ENCODE measurements around the gene ZNF197.
"Not testable (repeated sequence)": the region's sequence is repeated elsewhere in the genome, so short reads cannot be mapped to it uniquely, and the experiment has no call there.

The ZNF197 gene

GRCh38 chr3:44666346-44666745 lies 41.5 kb downstream of the ZNF197 start:
- TF ChIP-seq, protein P1, sequence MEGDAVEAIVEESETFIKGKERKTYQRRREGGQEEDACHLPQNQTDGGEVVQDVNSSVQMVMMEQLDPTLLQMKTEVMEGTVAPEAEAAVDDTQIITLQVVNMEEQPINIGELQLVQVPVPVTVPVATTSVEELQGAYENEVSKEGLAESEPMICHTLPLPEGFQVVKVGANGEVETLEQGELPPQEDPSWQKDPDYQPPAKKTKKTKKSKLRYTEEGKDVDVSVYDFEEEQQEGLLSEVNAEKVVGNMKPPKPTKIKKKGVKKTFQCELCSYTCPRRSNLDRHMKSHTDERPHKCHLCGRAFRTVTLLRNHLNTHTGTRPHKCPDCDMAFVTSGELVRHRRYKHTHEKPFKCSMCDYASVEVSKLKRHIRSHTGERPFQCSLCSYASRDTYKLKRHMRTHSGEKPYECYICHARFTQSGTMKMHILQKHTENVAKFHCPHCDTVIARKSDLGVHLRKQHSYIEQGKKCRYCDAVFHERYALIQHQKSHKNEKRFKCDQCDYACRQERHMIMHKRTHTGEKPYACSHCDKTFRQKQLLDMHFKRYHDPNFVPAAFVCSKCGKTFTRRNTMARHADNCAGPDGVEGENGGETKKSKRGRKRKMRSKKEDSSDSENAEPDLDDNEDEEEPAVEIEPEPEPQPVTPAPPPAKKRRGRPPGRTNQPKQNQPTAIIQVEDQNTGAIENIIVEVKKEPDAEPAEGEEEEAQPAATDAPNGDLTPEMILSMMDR (IDR thresholded peaks at IDR 0.05; ENCODE audit: low read depth, low read length) = no peak
- DNase-seq (ENCODE audit: extremely low read depth, low read depth) = no peak

- DNase-seq (ENCODE audit: extremely low read depth, low read depth) = no peak
- TF ChIP-seq, protein P1 (IDR thresholded peaks at IDR 0.05; ENCODE audit: low read depth, low read length) = no peak
These were observed 44.9 kb downstream of the ZNF197 start for GRCh38 chr3:44669760-44670159.

DNA sequence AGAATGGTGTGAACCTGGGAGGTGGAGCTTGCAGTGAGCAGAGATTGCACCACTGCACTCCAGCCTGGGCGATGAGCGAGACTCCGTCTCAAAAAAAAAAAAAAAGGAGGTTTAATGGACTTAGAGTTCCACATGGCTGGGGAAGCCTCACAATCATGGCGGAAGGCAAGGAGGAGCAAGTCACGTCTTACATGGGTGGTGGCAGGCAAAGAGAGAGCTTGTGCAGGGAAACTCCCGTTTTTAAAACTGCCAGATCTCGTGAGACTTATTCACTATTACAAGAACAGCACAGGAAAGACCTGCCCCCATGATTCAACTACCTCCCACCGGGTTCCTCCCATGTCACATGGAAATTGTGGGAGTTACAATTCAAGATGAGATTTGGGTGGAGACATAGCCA lies 48.6 kb downstream of the ZNF197 start:
- not testable (repeated sequence) for DNase-seq (ENCODE audit: extremely low read depth, low read depth)

DNA sequence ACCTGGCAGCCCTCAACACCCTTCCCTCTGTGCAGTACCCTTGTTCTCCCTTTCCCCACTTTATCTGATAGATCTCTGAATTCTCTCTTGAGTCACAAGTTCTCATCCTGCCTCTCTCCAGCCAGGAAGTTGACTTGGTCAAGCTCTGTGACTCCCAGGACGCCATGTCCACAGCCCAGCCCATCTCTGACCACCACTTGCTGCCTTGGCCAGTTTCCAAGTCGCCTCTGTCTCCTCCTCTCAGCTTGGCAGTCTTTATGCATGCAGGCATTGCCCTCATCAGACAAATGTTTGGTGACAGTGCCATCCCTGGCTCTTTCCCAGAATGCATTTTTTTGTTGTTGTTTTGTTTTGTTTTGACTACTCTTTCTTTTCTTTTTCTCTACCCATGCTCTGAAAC lies 49.4 kb downstream of the ZNF197 start:
- TF ChIP-seq, protein P1 (IDR thresholded peaks at IDR 0.05; ENCODE audit: low read depth, low read length) = no peak
- no peak for DNase-seq (ENCODE audit: extremely low read depth, low read depth)

DNA sequence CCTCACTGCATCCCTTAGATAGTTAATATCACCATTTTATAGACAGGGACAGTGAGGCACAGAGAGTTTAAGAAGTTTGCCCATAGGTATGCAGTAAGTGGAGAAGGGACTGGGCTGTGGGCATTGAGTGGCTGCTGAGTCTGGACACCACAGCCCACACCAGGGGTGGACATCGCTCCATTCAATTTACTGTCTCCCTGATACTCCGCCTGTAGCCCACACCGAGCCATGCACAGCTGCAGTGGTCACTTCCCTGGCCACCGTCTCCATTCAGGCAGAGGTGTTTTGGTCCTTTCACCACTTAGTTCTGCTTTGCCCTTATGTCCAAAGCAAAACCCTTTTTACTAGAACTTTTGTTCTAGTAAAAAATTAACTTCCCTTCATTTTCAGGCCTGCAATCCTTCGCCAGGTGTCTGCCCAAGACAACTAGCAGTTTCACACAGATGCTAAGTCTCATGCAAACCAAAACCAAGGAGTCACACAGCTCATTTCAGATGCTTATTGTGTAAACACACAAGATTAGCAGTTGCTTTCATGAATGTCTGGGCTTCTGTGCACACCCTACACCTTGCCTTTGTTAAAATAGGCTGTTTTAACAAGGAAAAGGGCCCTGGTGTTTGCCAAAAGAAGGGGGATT lies 53.8 kb downstream of the ZNF197 start:
- no peak for DNase-seq (ENCODE audit: extremely low read depth, low read depth)
- TF ChIP-seq, protein P1 (IDR thresholded peaks at IDR 0.05; ENCODE audit: low read depth, low read length) = no peak

DNA sequence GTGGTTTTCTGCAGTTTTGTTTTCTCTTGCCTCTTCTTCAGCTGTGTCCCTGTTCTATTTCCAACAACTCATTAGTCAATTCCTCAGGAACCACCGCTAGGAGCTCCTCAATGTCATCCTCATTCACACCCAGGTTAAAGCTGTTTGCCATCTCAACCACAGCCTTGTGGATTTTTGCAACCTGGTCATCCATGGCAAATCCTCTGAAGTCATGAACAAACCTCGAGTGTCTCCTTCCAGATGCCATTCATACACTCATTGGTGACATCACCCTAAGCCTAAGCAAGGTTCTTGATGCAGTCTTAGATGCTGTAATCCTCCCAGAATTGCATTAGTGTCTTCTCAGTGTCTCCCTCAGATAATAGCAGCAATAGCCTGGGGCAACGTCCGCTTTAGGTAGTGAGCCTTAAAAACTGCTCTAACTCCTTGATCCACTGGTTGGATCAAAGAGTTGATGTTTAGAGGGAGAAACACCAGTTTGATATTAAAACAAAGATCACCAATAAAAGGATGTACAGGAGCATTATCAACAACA lies 56.2 kb downstream of the ZNF197 start:
- no peak for DNase-seq (ENCODE audit: extremely low read depth, low read depth)
- TF ChIP-seq, protein P1 (IDR thresholded peaks at IDR 0.05; ENCODE audit: low read depth, low read length) = no peak

DNA sequence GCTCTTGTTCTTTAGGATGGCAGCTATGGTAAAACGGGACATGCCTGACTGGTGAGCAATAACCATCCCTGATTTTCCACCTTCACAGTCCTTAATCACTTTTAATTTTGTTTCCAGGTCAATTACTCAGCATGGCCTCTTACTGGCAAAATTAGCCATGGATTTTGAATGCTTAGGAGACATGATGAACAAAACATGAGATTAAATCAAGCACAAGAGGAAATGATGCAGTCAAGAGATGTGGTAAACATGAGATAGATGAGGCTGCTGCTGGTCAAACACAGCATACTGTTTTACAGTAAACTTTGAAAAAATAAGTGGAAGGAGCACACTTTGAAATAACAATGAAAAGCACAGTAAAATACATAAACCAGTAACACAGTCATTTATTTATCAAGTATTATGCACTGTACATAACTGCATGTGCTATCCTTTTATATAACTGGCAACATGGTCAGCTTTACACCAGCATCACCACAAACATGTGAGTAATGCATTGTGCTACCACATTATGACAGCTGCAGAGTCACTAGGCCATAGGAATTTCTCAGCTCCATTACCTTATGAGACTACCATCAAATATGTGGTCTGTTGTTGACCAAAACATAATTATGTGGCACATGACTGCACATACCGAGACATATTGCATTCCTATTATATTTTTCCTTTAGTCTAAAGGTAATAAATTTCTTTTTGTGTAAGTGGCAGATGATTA lies 57.5 kb downstream of the ZNF197 start:
- TF ChIP-seq, protein P1 (IDR thresholded peaks at IDR 0.05; ENCODE audit: low read depth, low read length) = no peak
- DNase-seq (ENCODE audit: extremely low read depth, low read depth) = no peak
